Keratinocyte (primary cell): Measurements from ENCODE around the gene AIFM3. TPM values are rescaled to one million over a fixed set of nuclear protein-coding genes. Genes with fewer than 3 reads are reported as not detected.
"Not testable (repeated sequence)": the region's sequence is repeated elsewhere in the genome, so short reads cannot be mapped to it uniquely, and the experiment has no call there.

Experiments used
- DNase-seq: peaks from one replicate; pipeline ENCODE4 v3.0.0-alpha.2; 2011; ENCODE audit warnings: low read depth, missing footprints, low spot score
- FAIRE-seq: peaks from 2 replicates; lab custom pipeline; 2011; peaks lifted over from hg19 to GRCh38; lab: Jason Lieb, UNC
- H2AFZ ChIP-seq: 2 replicates; pipeline ENCODE4 v1.6.0; 2012; ENCODE audit warnings: low read length, control low read depth, inconsistent platforms; ENCODE audit not compliant: control insufficient read depth
- H3K27ac ChIP-seq: 2 replicates; pipeline ENCODE4 v1.5.1; 2011; ENCODE audit warnings: low read length; ENCODE audit not compliant: control insufficient read depth, insufficient read depth
- H3K27me3 ChIP-seq: 3 replicates; pipeline ENCODE4 v1.6.0; 2011; ENCODE audit warnings: low read length; ENCODE audit not compliant: control insufficient read depth, insufficient read depth; ENCODE audit errors: extremely low read depth
- H3K36me3 ChIP-seq, 2 experiments: 2 replicates in 1 of 2; 3 replicates in 1 of 2; pipeline ENCODE4 v1.5.1; 2011; ENCODE audit warnings: low read length in 2 of 2, mild to moderate bottlenecking in 1 of 2; ENCODE audit not compliant: control insufficient read depth in 2 of 2, insufficient read depth in 2 of 2; ENCODE audit errors: extremely low read depth in 1 of 2
- H3K4me1 ChIP-seq: 3 replicates; pipeline ENCODE4 v1.5.1; 2011; ENCODE audit warnings: low read length; ENCODE audit not compliant: control insufficient read depth, insufficient read depth; ENCODE audit errors: extremely low read depth
- H3K4me2 ChIP-seq: 3 replicates; pipeline ENCODE4 v1.6.0; 2011; ENCODE audit warnings: low read depth, low read length; ENCODE audit not compliant: control insufficient read depth, insufficient read depth; ENCODE audit errors: extremely low read depth
- H3K4me3 ChIP-seq, 3 experiments: fragments of 200-600 bp in 1 of 3; sonication (generic) in 1 of 3; 2 replicates in 2 of 3; 3 replicates in 1 of 3; pipeline ENCODE4 v1.5.1; 2011 to 2016; ENCODE audit warnings: low read length in 3 of 3, mild to moderate bottlenecking in 3 of 3, control low read depth in 2 of 3, inconsistent platforms in 1 of 3, low read depth in 1 of 3, mixed read lengths in 1 of 3, mixed run types in 1 of 3, moderate library complexity in 1 of 3; ENCODE audit not compliant: control insufficient read depth in 2 of 3, insufficient read depth in 2 of 3; ENCODE audit errors: extremely low read depth in 1 of 3
- H3K79me2 ChIP-seq: 2 replicates; pipeline ENCODE4 v1.6.0; 2012; ENCODE audit warnings: low read length; ENCODE audit not compliant: control insufficient read depth, insufficient read depth
- H3K9ac ChIP-seq: 3 replicates; pipeline ENCODE4 v1.6.0; 2011; ENCODE audit warnings: low read length; ENCODE audit not compliant: control insufficient read depth, insufficient read depth; ENCODE audit errors: extremely low read depth
- H3K9me1 ChIP-seq: 3 replicates; pipeline ENCODE4 v1.6.0; 2011; ENCODE audit warnings: low read length; ENCODE audit not compliant: control insufficient read depth, insufficient read depth; ENCODE audit errors: extremely low read depth
- H3K9me3 ChIP-seq: 2 replicates; pipeline ENCODE4 v1.5.1; 2012; ENCODE audit warnings: low read depth, low read length; ENCODE audit not compliant: control insufficient read depth
- H4K20me1 ChIP-seq: 3 replicates; pipeline ENCODE4 v1.6.0; 2011; ENCODE audit warnings: low read length; ENCODE audit not compliant: control insufficient read depth, insufficient read depth; ENCODE audit errors: extremely low read depth
- CTCF ChIP-seq, 3 experiments: IDR thresholded peaks in 1 of 3; conservative IDR thresholded peaks in 1 of 3; optimal IDR thresholded peaks in 1 of 3; 2 replicates in 2 of 3; 3 replicates in 1 of 3; pipeline versions ENCODE3 to v1.5.1; 2011; ENCODE audit warnings: low read length in 3 of 3, mild to moderate bottlenecking in 3 of 3, moderate library complexity in 2 of 3, control low read depth in 1 of 3, inconsistent platforms in 1 of 3; ENCODE audit not compliant: insufficient read depth in 2 of 3; ENCODE audit errors: extremely low read depth in 1 of 3
- EZH2 ChIP-seq: IDR thresholded peaks from one replicate; pipeline ENCODE4 v1.6.1; 2012; ENCODE audit warnings: inconsistent platforms, mild to moderate bottlenecking, low read length, moderate library complexity
- dilution Hi-C: fragments of 300-500 bp; cut with MboI; formaldehyde crosslinking; loops from one replicate; pipeline ENCODE4 v1.7.0; 2020; ENCODE audit warnings: low sequenced_read_pairs; ENCODE audit not compliant: extremely low pct_ligation_motif_present
- polyA plus RNA-seq, 5 experiments: library from polyadenylated mRNA; depleted of rRNA in 3 of 5; stranded (reverse) in 3 of 5; stranded (forward) in 1 of 5; unstranded in 1 of 5; fragments of >200 nt; gene quantifications; 1 replicate in 1 of 5; 2 replicates in 3 of 5; 3 replicates in 1 of 5; pipeline versions ENCODE4 v1.2.1 to v1.2.3, GENCODE V29; 2011 to 2012; ENCODE audit warnings: missing spikeins in 2 of 5, low read depth in 1 of 5, low replicate concordance in 1 of 5

The AIFM3 gene
- polyA plus RNA-seq, 1 donor (not counting 4 experiments of a cell fraction or from before 2014, with no cell fraction given), result 0.59 TPM

GRCh38 chr22:20930004-20930403 is 37.1 kb upstream of the AIFM3 start:
- no peak overlapping the region for H2AFZ ChIP-seq
- TF ChIP-seq EZH2 (no peak), CTCF (optimal IDR thresholded peaks at IDR 0.05 in 1 of 3, IDR thresholded peaks at IDR 0.05 in 1 of 3, conservative IDR thresholded peaks at IDR 0.05 in 1 of 3; ENCODE audit: extremely low read depth in 1 of 3, insufficient read depth in 2 of 3, low read length in 3 of 3) (no peak)
- no peak for DNase-seq
- peaks cover 7% of the 10 kb centered on the region in 2 experiments for H3K36me3 ChIP-seq
- no peaks in the 10 kb centered on the region for H3K9me3 ChIP-seq
- no peak overlapping the region for H3K27ac ChIP-seq
- peaks cover 30% of the 10 kb centered on the region for H4K20me1 ChIP-seq
- no peak for FAIRE-seq
- no peak overlapping the region for H3K9ac ChIP-seq
- peaks cover 97% of the 10 kb centered on the region for H3K79me2 ChIP-seq
- dilution Hi-C loops, result no loop called here
- no peaks in the 10 kb centered on the region for H3K27me3 ChIP-seq
- no peak overlapping the region for H3K4me2 ChIP-seq
- peaks cover 8% of the 10 kb centered on the region for H3K4me1 ChIP-seq
- H3K9me1 ChIP-seq, result peaks cover 3% of the 10 kb centered on the region
- H3K4me3 ChIP-seq, result no peak overlapping the region

- H3K9ac ChIP-seq, dilution Hi-C loops, H3K4me2 ChIP-seq, H3K4me1 ChIP-seq, H3K4me3 ChIP-seq, DNase-seq, H3K9me3 ChIP-seq, H2AFZ ChIP-seq, H3K27me3 ChIP-seq, H3K36me3 ChIP-seq, H3K9me1 ChIP-seq, FAIRE-seq, H3K27ac ChIP-seq: not testable (repeated sequence)
- H4K20me1 ChIP-seq, result peaks cover 30% of the 10 kb centered on the region
- peaks cover 97% of the 10 kb centered on the region for H3K79me2 ChIP-seq
Measured at GRCh38 chr22:20930435-20930834, 36.6 kb upstream of the AIFM3 start.

- Histone ChIP-seq H3K27ac (no peak overlapping the region), H3K4me3 (no peak overlapping the region), H3K79me2 (peaks cover 97% of the 10 kb centered on the region), H2AFZ (no peak overlapping the region), H3K9ac (no peak overlapping the region), H3K27me3 (no peaks in the 10 kb centered on the region), H4K20me1 (peaks cover 30% of the 10 kb centered on the region), H3K36me3 (peaks cover 6 to 10% of the 10 kb centered on the region in 2 experiments), H3K9me1 (peaks cover 3% of the 10 kb centered on the region), H3K4me1 (peaks cover 13% of the 10 kb centered on the region), H3K4me2 (no peak overlapping the region), H3K9me3 (no peaks in the 10 kb centered on the region)
- dilution Hi-C loops, result no loop called here
- FAIRE-seq, result no peak
- DNase-seq, result no peak
- TF ChIP-seq CTCF (optimal IDR thresholded peaks at IDR 0.05 in 1 of 3, IDR thresholded peaks at IDR 0.05 in 1 of 3, conservative IDR thresholded peaks at IDR 0.05 in 1 of 3; ENCODE audit: extremely low read depth in 1 of 3, insufficient read depth in 2 of 3, low read length in 3 of 3) (no peak), EZH2 (no peak)
Measured at GRCh38 chr22:20931126-20931654, 35.9 kb upstream of the AIFM3 start.
